HUES64 (cell line): ENCODE measurements around the gene SLC29A2.

ENCODE experiments used
- H3K27ac ChIP-seq: 2 replicates; pipeline ENCODE4 v1.7.0; 2013; ENCODE audit warnings: low read depth, low read length, inconsistent platforms
- H3K27me3 ChIP-seq: 2 replicates; pipeline ENCODE4 v1.6.1; 2013; ENCODE audit warnings: mild to moderate bottlenecking, low read length; ENCODE audit not compliant: insufficient read depth
- H3K36me3 ChIP-seq: 2 replicates; pipeline ENCODE4 v1.6.1; 2013; ENCODE audit warnings: mild to moderate bottlenecking, low read length; ENCODE audit not compliant: insufficient read depth
- H3K4me1 ChIP-seq: 2 replicates; pipeline ENCODE4 v1.6.1; 2013; ENCODE audit warnings: mild to moderate bottlenecking, low read length, moderate library complexity; ENCODE audit not compliant: insufficient read depth
- H3K4me3 ChIP-seq: 2 replicates; pipeline ENCODE4 v1.5.1; 2013; ENCODE audit warnings: mild to moderate bottlenecking, low read length, moderate library complexity
- H3K9ac ChIP-seq: 2 replicates; pipeline ENCODE4 v1.6.1; 2013; ENCODE audit warnings: mild to moderate bottlenecking, low read depth, low read length
- H3K9me3 ChIP-seq: 2 replicates; pipeline ENCODE4 v1.6.1; 2013; ENCODE audit warnings: low read depth, low read length; ENCODE audit not compliant: insufficient read depth
- WGBS: fragments of 150-250, 120-280 bp; methylation state at CpG from one replicate; pipeline ENCODE4 v1.1.7; 2013; ENCODE audit warnings: missing lambda C conversion rate; 5-methylcytosine and 5-hydroxymethylcytosine counted together

SLC29A2 gene

GRCh38 chr11:66313321-66314185, 58.0 kb downstream of the SLC29A2 start:
- Histone ChIP-seq H3K9ac (peak overlapping the region; percentile 43), H3K4me3 (peak overlapping the region; percentile 61), H3K9me3 (no peaks in the 10 kb centered on the region), H3K4me1 (peaks cover 26% of the 10 kb centered on the region), H3K27ac (peak overlapping the region; percentile 94), H3K36me3 (no peaks in the 10 kb centered on the region), H3K27me3 (no peaks in the 10 kb centered on the region)
- 23% methylated on average over 38 of the region's 38 CpGs for WGBS

- Histone ChIP-seq H3K27ac (peak overlapping the region; percentile 94), H3K9me3 (no peaks in the 10 kb centered on the region), H3K27me3 (no peaks in the 10 kb centered on the region), H3K4me3 (peak overlapping the region; percentile 65), H3K9ac (peak overlapping the region; percentile 43), H3K4me1 (peaks cover 18% of the 10 kb centered on the region), H3K36me3 (no peaks in the 10 kb centered on the region)
- 1% methylated on average over 52 of the region's 52 CpGs for WGBS
These were observed 58.8 kb downstream of the SLC29A2 start for GRCh38 chr11:66312549-66313320.
